Measurements from ENCODE around the gene RBBP8NL. TPM values are rescaled to one million over a fixed set of nuclear protein-coding genes. Genes with fewer than 3 reads are reported as not detected.

RBBP8NL gene
- total RNA-seq, 1 experiment from 2014 or later, result 1.5 TPM

DNA sequence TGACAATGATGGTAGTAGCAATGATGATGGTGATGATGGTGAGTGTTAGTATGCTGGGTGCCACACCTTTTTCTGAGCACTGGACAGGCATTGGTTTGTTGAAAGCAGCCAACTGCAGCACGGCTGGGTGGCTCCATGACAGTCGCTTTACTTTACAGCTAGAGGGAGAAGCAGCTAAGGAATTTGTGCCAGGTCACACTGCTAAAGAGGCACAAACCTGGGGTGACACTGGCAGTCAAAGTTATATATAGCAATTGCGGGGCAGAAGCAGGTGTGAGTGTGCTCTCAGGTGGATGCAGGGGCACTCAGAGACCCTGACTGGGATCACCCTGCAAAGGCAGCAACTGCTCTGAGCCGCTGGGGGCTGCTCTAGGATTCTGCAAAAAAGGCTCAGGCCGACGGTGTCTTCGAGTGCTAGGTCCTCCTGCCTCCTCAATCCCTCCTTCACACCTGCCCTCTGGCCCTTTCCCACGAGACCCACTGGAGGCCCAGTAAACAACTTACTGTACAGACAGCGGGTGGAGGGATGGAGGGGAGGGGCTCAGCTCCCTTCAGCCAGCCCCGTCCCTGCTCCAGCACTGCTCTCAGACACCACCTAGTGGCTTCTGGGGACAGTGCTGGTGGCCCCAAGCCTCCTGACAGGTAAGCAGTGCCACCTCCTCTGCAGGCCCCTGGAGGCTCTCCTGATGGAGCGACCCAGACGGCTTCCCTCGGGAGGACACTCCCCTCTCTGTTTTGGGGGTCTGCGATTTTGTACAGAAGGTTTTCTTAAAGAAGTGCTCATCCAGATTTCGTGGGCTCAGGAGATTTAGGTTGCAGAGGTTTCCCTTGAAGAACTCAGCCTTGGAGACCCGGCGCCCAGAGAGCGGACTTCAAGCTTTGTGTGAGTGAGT lies 44.8 kb downstream of the RBBP8NL start:
- ATAC-seq (peak; percentile 90), DNase-seq (ENCODE audit: low spot score) (peak; percentile 95)
- POLR2A ChIA-PET, result interaction anchor here (0.6 to 1.2 kb wide), 4 partner anchors 13 to 21 kb away, joined by 3 to 6 read pairs (median 3); no protein-coding TSS in a partner anchor
- Mint-ChIP-seq H3K4me1 (peaks cover 20% of the 10 kb centered on the region), H3K27ac (no peak overlapping the region), H3K27me3 (ENCODE audit: low read depth) (no peaks in the 10 kb centered on the region), H3K4me3 (no peak overlapping the region), H3K36me3 (peaks cover 14% of the 10 kb centered on the region), H3K9me3 (peaks cover 7% of the 10 kb centered on the region)
- CTCF ChIA-PET, result interaction anchor here (0.5 to 2.7 kb wide), 49 partner anchors 8 to 412 kb away, joined by 3 to 137 read pairs (median 4); partner anchors contain the start of genes ADRM1, LAMA5 and OSBPL2
- TF ChIP-seq, protein P1, sequence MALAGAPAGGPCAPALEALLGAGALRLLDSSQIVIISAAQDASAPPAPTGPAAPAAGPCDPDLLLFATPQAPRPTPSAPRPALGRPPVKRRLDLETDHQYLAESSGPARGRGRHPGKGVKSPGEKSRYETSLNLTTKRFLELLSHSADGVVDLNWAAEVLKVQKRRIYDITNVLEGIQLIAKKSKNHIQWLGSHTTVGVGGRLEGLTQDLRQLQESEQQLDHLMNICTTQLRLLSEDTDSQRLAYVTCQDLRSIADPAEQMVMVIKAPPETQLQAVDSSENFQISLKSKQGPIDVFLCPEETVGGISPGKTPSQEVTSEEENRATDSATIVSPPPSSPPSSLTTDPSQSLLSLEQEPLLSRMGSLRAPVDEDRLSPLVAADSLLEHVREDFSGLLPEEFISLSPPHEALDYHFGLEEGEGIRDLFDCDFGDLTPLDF (CRISPR knock-in tag; IDR thresholded peaks at IDR 0.05), result peak; percentile 42; the same call in 1 of the 2 replicates
- TF ChIP-seq KAT7 (CRISPR knock-in tag; IDR thresholded peaks at IDR 0.05; ENCODE audit: borderline replicate concordance) (no peak), CREB1 (CRISPR knock-in tag; IDR thresholded peaks at IDR 0.05) (no peak), EMX1 (CRISPR knock-in tag; IDR thresholded peaks at IDR 0.05) (no peak), ETV6 (CRISPR knock-in tag; IDR thresholded peaks at IDR 0.05) (0 out of 2 replicates have a peak, but pooled peaks have one; percentile 25), FOXP1 (CRISPR knock-in tag; IDR thresholded peaks at IDR 0.05; ENCODE audit: borderline replicate concordance) (peak; percentile 59; the same call in 1 of the 2 replicates), SMAD4 (CRISPR knock-in tag; IDR thresholded peaks at IDR 0.05) (no peak), GABPB1 (CRISPR knock-in tag; IDR thresholded peaks at IDR 0.05) (0 out of 2 replicates have a peak, but pooled peaks have one; percentile 34), FOXK1 (CRISPR knock-in tag; IDR thresholded peaks at IDR 0.05) (peak; percentile 41; the same call in 1 of the 2 replicates), SP1 (CRISPR knock-in tag; conservative IDR thresholded peaks at IDR 0.05) (peak; percentile 59; the same call in 1 of the 2 replicates)
- TF ChIP-seq, protein P2, sequence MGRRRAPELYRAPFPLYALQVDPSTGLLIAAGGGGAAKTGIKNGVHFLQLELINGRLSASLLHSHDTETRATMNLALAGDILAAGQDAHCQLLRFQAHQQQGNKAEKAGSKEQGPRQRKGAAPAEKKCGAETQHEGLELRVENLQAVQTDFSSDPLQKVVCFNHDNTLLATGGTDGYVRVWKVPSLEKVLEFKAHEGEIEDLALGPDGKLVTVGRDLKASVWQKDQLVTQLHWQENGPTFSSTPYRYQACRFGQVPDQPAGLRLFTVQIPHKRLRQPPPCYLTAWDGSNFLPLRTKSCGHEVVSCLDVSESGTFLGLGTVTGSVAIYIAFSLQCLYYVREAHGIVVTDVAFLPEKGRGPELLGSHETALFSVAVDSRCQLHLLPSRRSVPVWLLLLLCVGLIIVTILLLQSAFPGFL (CRISPR knock-in tag; IDR thresholded peaks at IDR 0.05; ENCODE audit: borderline replicate concordance), result no peak
- TF ChIP-seq, protein P3, sequence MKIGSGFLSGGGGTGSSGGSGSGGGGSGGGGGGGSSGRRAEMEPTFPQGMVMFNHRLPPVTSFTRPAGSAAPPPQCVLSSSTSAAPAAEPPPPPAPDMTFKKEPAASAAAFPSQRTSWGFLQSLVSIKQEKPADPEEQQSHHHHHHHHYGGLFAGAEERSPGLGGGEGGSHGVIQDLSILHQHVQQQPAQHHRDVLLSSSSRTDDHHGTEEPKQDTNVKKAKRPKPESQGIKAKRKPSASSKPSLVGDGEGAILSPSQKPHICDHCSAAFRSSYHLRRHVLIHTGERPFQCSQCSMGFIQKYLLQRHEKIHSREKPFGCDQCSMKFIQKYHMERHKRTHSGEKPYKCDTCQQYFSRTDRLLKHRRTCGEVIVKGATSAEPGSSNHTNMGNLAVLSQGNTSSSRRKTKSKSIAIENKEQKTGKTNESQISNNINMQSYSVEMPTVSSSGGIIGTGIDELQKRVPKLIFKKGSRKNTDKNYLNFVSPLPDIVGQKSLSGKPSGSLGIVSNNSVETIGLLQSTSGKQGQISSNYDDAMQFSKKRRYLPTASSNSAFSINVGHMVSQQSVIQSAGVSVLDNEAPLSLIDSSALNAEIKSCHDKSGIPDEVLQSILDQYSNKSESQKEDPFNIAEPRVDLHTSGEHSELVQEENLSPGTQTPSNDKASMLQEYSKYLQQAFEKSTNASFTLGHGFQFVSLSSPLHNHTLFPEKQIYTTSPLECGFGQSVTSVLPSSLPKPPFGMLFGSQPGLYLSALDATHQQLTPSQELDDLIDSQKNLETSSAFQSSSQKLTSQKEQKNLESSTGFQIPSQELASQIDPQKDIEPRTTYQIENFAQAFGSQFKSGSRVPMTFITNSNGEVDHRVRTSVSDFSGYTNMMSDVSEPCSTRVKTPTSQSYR (CRISPR knock-in tag; IDR thresholded peaks at IDR 0.05), result no peak
- TF ChIP-seq, protein P4, sequence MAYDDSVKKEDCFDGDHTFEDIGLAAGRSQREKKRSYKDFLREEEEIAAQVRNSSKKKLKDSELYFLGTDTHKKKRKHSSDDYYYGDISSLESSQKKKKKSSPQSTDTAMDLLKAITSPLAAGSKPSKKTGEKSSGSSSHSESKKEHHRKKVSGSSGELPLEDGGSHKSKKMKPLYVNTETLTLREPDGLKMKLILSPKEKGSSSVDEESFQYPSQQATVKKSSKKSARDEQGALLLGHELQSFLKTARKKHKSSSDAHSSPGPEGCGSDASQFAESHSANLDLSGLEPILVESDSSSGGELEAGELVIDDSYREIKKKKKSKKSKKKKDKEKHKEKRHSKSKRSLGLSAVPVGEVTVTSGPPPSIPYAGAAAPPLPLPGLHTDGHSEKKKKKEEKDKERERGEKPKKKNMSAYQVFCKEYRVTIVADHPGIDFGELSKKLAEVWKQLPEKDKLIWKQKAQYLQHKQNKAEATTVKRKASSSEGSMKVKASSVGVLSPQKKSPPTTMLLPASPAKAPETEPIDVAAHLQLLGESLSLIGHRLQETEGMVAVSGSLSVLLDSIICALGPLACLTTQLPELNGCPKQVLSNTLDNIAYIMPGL (CRISPR knock-in tag; IDR thresholded peaks at IDR 0.05), result no peak
- TF ChIP-seq, protein P5, sequence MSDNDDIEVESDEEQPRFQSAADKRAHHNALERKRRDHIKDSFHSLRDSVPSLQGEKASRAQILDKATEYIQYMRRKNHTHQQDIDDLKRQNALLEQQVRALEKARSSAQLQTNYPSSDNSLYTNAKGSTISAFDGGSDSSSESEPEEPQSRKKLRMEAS (CRISPR knock-in tag; IDR thresholded peaks at IDR 0.05), result no peak; the same call in 1 of the 2 replicates
- TF ChIP-seq, protein P6, sequence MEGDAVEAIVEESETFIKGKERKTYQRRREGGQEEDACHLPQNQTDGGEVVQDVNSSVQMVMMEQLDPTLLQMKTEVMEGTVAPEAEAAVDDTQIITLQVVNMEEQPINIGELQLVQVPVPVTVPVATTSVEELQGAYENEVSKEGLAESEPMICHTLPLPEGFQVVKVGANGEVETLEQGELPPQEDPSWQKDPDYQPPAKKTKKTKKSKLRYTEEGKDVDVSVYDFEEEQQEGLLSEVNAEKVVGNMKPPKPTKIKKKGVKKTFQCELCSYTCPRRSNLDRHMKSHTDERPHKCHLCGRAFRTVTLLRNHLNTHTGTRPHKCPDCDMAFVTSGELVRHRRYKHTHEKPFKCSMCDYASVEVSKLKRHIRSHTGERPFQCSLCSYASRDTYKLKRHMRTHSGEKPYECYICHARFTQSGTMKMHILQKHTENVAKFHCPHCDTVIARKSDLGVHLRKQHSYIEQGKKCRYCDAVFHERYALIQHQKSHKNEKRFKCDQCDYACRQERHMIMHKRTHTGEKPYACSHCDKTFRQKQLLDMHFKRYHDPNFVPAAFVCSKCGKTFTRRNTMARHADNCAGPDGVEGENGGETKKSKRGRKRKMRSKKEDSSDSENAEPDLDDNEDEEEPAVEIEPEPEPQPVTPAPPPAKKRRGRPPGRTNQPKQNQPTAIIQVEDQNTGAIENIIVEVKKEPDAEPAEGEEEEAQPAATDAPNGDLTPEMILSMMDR (IDR thresholded peaks at IDR 0.05), result peak; percentile 91
- TF ChIP-seq, protein P7, sequence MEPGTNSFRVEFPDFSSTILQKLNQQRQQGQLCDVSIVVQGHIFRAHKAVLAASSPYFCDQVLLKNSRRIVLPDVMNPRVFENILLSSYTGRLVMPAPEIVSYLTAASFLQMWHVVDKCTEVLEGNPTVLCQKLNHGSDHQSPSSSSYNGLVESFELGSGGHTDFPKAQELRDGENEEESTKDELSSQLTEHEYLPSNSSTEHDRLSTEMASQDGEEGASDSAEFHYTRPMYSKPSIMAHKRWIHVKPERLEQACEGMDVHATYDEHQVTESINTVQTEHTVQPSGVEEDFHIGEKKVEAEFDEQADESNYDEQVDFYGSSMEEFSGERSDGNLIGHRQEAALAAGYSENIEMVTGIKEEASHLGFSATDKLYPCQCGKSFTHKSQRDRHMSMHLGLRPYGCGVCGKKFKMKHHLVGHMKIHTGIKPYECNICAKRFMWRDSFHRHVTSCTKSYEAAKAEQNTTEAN (CRISPR knock-in tag; IDR thresholded peaks at IDR 0.05), result no peak

All from WTC11 (cell line).